K562 (cell line): Measurements from ENCODE around the gene BEST4. TPM values are rescaled to one million over a fixed set of nuclear protein-coding genes. Genes with fewer than 3 reads are reported as not detected.

ENCODE experiments used
- ATF4 ChIP-seq: fragments of 450-650 bp; formaldehyde crosslinking; IDR thresholded peaks from 2 replicates; pipeline ENCODE4 v1.4.0; 2022; ENCODE audit warnings: mild to moderate bottlenecking, moderate library complexity
- CTCF ChIP-seq, 3 experiments: IDR thresholded peaks in 2 of 3; conservative IDR thresholded peaks in 1 of 3; 2 replicates each; pipeline ENCODE4 v1.5.1; 2011 to 2012; ENCODE audit warnings: low read length in 3 of 3, mild to moderate bottlenecking in 3 of 3, control low read depth in 2 of 3, improper control_type of control experiment in 1 of 3, inconsistent platforms in 1 of 3, low read depth in 1 of 3, mixed read lengths in 1 of 3, moderate library complexity in 1 of 3; ENCODE audit not compliant: insufficient read depth in 2 of 3
- ETS1 ChIP-seq: conservative IDR thresholded peaks from 2 replicates; pipeline ENCODE4 v1.6.1; 2011; ENCODE audit warnings: low read depth, mild to moderate bottlenecking, low read length; ENCODE audit not compliant: control insufficient read depth
- FOXJ2 ChIP-seq: fragments of 200-800 bp; sonication (Bioruptor generic); IDR thresholded peaks from 2 replicates; pipeline ENCODE4 v1.6.1; 2016; ENCODE audit warnings: missing genetic modification characterization, missing compliant biosample characterization
- GATAD2A ChIP-seq: fragments of 450-650 bp; IDR thresholded peaks from 2 replicates; pipeline ENCODE4 v1.6.1; 2017
- HIVEP1 ChIP-seq: fragments of 250-450 bp; sonication (Bioruptor Pico); IDR thresholded peaks from 2 replicates; pipeline ENCODE4 v1.4.0; 2020; ENCODE audit warnings: mild to moderate bottlenecking
- MIER1 ChIP-seq: fragments of 450-650 bp; IDR thresholded peaks from 2 replicates; pipeline ENCODE4 v1.6.1; 2016; ENCODE audit warnings: antibody characterized with exemption, mild to moderate bottlenecking, low read depth
- NBN ChIP-seq: fragments of 450-650 bp; IDR thresholded peaks from 2 replicates; pipeline ENCODE4 v1.6.1; 2016; ENCODE audit warnings: low read depth, mild to moderate bottlenecking
- POLR2A ChIP-seq: fragments of 450-650 bp; conservative IDR thresholded peaks from 2 replicates; pipeline ENCODE4 v1.6.1; 2016
- VEZF1 ChIP-seq: fragments of 200-800 bp; sonication (Bioruptor generic); IDR thresholded peaks from 2 replicates; pipeline ENCODE4 v1.6.1; 2017; ENCODE audit warnings: missing genetic modification characterization, missing compliant biosample characterization
- ZNF280B ChIP-seq: fragments of 250-450 bp; sonication (Bioruptor Pico); IDR thresholded peaks from 2 replicates; pipeline ENCODE4 v1.5.1; 2021; ENCODE audit warnings: mild to moderate bottlenecking
- ZNF445 ChIP-seq: fragments of 250-450 bp; sonication (Bioruptor Pico); IDR thresholded peaks from 2 replicates; pipeline ENCODE4 v1.4.0; 2020; ENCODE audit warnings: low read depth, mild to moderate bottlenecking, moderate library complexity
- ZNF449 ChIP-seq: fragments of 250-450 bp; sonication (Bioruptor Pico); IDR thresholded peaks from 2 replicates; pipeline ENCODE4 v1.8.0; 2022; ENCODE audit warnings: moderate library complexity, mild to moderate bottlenecking, inconsistent platforms
- ZNF518B ChIP-seq: fragments of 250-450 bp; sonication (Bioruptor Pico); IDR thresholded peaks from 2 replicates; pipeline ENCODE4 v1.5.0; 2021; ENCODE audit warnings: mild to moderate bottlenecking, moderate library complexity
- polyA plus RNA-seq, 8 experiments: library from polyadenylated mRNA; depleted of rRNA in 4 of 8; stranded (reverse) in 5 of 8; unstranded in 3 of 8; fragments of >200 nt; fragmentation: Nextera tagmentation in 2 of 8; fragmentation: Illumina TruSeq in 1 of 8; extraction: Ambion mirVana in 2 of 8; extraction: Trizol in 1 of 8; gene quantifications; 2 replicates each; pipeline versions ENCODE4 v1.2.1 to v1.2.3, GENCODE V29; 2011 to 2014; ENCODE audit warnings: inconsistent platforms in 1 of 8, missing spikeins in 1 of 8
- total RNA-seq, 7 experiments: library from RNA; depleted of rRNA in 6 of 7; stranded (reverse); fragments of >200 nt in 6 of 7; fragmentation: Illumina TruSeq in 2 of 7; extraction: Trizol in 2 of 7; gene quantifications; 2 replicates each; pipeline versions ENCODE4 v1.2.1 to v1.2.3, GENCODE V29; 2011 to 2021; ENCODE audit warnings: low replicate concordance in 1 of 7

The BEST4 gene
- total and polyA plus RNA-seq, 9 of the 15 experiments (the other 6 are each of a cell fraction or from before 2014, with no cell fraction given) = 0.07 to 0.11 TPM; not detected in 7

- TF ChIP-seq VEZF1 (CRISPR knock-in tag) (peak; percentile 93), POLR2A (peak; percentile 88), ZNF445 (peak; percentile 72; the same call in 1 of the 2 replicates), ZNF449 (CRISPR knock-in tag) (peak; percentile 81; the same call in 1 of the 2 replicates), NBN (peak; percentile 95), CTCF (IDR thresholded peaks at IDR 0.05 in 2 of 3, conservative IDR thresholded peaks at IDR 0.05 in 1 of 3; ENCODE audit: insufficient read depth in 2 of 3, low read depth in 1 of 3, low read length in 3 of 3) (peak in 1 of 3 experiments; percentile 0; a peak in 1 of 6 replicates), GATAD2A (peak; percentile 45), ATF4 (CRISPR knock-in tag) (peak; percentile 71), ZNF280B (CRISPR knock-in tag) (no peak), FOXJ2 (tag) (peak; percentile 100), HIVEP1 (CRISPR knock-in tag) (0 out of 2 replicates have a peak, but pooled peaks have one; percentile 40), MIER1 (0 out of 2 replicates have a peak, but pooled peaks have one; percentile 6), ZNF518B (CRISPR knock-in tag) (no peak), ETS1 (peak; percentile 19; the same call in 1 of the 2 replicates)
Observed at GRCh38 chr1:44807364-44808062, 19.5 kb upstream of the BEST4 start (continued).
